NT2/D1 (cell line): Measurements from ENCODE around the gene GPR27.

Experiments
- SUZ12 ChIP-seq: IDR thresholded peaks from 2 replicates; pipeline ENCODE4 v1.6.1; 2011; ENCODE audit not compliant: insufficient read length, insufficient read depth; ENCODE audit errors: extremely low read depth
- YY1 ChIP-seq: IDR thresholded peaks from 2 replicates; pipeline ENCODE4 v1.6.1; 2011; ENCODE audit not compliant: insufficient read length, insufficient read depth

- TF ChIP-seq YY1 (no peak), SUZ12 (no peak)
Measured at GRCh38 chr3:71708476-71709105, 45.1 kb upstream of the GPR27 start.
